HG02885 (cell line): ENCODE measurements around the gene ITGA2.
"Not testable (repeated sequence)": the region's sequence is repeated elsewhere in the genome, so short reads cannot be mapped to it uniquely, and the experiment has no call there.

Source experiments
- ATAC-seq: cut with Tn5 transposase; IDR thresholded peaks from one replicate; pipeline ENCODE4 v1.9.1; 2021; ENCODE audit warnings: mild to moderate bottlenecking; ENCODE audit not compliant: unreplicated experiment, poor library complexity

Gene ITGA2

DNA sequence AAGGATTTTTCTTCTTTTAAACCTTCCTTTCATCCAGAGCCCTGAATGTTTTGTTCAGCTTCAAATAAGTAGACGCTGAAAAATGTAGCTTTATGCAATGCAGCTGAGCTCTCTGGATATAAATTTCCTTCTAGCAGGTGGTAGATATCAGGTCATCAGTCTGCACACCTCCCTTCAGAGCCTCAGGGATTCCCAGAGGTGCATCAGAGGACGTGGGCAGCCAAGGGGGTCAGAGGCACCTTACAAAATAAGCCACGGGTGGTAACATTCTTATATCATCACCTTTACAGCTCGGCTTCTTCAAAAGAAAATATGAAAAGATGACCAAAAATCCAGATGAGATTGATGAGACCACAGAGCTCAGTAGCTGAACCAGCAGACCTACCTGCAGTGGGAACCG, 101.1 kb downstream of the ITGA2 start:
- no peak for ATAC-seq

DNA sequence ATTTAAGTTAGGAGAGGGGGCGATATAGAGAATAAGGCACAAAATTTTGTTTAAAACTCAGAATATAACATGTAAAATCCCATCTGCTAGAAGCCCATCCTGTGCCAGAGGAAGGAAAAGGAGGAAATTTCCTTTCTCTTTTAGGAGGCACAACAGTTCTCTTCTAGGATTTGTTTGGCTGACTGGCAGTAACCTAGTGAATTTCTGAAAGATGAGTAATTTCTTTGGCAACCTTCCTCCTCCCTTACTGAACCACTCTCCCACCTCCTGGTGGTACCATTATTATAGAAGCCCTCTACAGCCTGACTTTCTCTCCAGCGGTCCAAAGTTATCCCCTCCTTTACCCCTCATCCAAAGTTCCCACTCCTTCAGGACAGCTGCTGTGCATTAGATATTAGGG, 102.1 kb downstream of the ITGA2 start:
- ATAC-seq = no peak

DNA sequence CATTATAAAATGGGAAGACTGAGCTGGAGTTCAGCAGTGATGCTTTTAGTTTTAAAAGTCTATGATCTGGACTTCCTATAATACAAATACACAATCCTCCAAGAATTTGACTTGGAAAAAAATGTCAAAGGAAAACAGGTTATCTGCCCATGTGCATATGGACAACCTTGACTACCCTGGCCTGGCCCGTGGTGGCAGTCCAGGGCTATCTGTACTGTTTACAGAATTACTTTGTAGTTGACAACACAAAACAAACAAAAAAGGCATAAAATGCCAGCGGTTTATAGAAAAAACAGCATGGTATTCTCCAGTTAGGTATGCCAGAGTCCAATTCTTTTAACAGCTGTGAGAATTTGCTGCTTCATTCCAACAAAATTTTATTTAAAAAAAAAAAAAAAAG, 103.1 kb downstream of the ITGA2 start:
- ATAC-seq = no peak

DNA sequence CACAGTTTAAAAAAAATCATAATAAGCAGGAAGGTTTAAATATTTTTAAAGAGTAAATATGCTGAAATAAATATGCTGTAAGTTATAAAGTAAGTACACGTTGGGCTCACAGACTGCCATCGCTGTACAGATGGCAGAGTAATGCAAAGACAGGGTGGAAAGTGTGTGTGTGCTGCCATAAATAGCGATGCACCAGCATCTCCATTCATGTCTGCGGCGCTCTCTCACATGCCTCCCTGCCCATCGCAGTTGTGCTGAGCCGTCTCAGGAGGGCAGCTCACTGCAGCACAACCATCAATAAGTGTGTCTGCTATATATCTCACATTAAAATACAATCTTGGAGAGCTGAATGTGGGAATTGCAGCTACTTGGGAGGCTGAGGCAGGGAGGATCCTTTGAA, 106.1 kb downstream of the ITGA2 start:
- no peak for ATAC-seq

DNA sequence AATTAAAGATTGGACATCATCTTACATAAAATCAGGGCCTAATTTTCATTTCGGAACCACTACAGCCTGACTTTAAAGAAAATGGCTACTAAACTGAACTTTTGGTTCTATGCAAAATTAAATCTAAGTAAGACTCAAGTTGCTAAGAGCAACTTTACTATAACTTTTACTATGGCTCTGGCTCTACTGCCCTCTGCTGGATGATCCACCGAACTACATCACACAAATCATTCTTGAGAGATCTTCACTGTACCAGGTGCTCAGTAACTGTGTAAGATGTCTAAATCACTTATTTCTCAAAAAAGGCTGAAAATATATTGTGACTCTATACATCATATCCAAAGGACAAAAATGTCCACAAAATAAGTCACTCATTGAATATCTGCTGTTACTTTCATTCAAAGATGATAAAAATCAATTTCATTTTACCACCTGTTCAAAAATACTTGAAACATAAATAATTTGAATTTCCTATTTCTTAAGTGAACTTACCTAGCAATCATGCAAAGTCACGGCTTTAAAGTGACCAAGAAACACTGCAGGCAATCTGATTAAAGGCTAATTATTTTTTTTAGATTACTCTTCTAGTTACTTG, 106.9 kb downstream of the ITGA2 start:
- peak; percentile 84 for ATAC-seq

DNA sequence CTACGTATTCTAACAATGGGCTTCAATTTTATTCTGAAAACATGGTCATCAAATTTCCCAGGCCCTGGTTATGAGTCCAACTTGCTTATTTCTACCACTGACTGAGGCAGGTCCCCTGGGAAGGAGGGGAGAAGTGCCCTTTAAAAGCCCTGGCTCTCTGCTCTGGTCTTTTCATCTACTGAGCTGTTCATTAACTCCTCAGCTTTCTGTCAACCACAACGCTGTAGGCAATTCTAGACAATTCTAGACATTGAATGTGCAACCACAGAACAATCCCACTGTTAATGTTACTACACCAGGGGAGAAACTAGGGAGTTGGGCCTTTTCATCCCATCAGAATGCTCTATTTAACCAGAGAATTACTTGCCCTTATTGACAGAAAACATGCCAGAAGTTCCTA, 110.4 kb downstream of the ITGA2 start:
- no peak for ATAC-seq

DNA sequence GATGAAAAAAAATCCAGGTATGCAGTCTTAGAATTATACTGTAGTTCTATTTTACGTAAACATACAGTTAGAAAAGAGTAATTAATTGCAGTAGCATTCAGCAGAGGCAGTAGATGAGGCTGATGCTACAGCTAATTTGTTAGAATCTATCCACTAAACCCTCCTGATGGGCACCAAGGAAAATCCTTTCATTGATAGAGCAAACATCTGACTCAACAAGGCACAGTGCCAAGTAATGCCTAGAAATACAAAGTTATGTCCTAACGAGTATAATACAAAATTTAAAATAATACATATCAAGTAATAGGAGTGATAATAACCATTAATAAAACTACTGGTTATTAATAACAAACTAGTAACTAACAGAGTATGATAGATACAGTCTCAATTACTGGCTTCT, 111.5 kb downstream of the ITGA2 start:
- ATAC-seq = no peak

DNA sequence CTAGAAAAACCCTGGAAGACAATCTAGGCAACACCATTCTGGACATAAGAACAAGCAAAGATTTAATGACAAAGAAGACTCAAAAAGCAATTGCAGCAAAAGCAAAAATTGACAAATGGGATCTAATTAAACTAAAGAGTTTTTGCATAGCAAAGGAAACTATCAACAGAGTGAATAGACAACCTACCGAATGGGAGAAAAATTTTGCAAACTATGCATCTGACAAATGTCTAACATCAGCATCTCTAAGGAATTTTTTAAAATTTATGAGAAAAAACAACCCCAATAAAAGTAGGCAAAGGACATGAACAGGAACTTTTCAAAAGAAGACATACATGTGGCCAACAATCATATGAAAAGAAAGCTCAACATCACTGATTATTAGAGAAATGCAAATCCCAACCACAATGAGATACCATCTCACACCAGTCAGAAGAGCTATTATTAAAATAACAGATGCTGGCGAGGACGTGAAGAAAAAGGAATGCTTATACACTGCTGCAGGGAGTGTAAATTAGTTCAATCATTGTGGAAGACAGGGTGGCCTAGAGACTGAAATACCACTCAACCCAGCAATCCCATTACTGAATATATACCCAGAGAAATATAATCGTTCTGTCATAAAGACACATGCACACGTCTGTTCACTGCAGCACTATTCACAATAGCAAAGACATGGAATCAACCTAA, 116.6 kb downstream of the ITGA2 start:
- no peak for ATAC-seq

DNA sequence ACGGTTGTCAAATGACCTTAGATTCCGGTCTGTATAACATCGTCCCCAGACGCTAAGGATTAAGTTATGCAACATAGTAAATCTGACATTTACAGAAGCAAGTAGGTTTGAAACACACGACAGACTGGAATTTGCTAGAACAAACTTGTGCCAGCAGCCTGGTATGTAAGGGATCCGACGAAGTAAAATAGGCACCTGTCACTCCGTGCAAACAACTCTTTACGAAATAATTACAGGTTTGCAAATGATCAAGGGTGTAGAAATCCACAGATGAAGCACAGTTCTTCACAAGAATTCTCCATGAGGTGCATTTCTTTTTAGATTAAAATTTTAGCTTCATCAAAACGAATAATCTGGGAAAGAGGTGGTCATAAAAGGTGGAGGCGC, 119.9 kb downstream of the ITGA2 start:
- peak; percentile 12 for ATAC-seq

DNA sequence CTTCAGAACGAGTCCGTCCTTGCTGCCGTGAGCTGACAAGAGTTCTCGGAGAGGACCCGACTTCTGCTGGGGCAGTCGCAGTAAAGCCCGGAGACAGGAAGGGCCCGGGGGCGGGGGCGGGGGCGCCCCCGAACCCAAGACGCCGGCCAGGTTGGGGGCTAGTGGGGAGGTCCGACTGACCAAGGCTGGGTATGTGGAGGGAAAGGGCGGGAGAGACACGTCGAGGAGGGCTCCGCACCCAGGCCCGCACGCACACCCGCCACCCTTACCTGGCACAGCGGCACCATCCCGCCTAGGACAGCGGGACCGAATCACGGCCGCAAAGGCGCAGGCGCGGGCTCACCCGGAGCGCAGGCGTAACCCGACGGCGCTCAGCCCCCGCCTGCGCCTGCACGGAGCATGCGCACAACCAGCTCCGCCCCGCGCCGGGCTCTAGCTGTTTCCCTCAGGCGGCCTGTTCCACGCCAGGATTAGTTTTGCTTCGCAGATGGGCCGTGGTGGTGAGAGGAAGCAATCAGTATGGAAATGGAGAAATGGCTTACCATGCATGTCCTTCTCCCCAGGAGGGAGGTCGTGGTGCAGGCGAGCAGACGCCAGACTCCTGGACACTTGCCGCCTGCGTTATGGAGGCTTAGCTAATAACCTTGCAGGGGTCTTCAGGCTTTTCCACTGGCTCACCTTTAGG, 120.4 kb downstream of the ITGA2 start, which contains the start of gene MOCS2:
Gene MOCS2, minus strand, starts transcription at position 315 of the 685 bp plus-strand sequence. CDS start 2,583 bp downstream, outside the sequence.
- ATAC-seq = peak; percentile 95

DNA sequence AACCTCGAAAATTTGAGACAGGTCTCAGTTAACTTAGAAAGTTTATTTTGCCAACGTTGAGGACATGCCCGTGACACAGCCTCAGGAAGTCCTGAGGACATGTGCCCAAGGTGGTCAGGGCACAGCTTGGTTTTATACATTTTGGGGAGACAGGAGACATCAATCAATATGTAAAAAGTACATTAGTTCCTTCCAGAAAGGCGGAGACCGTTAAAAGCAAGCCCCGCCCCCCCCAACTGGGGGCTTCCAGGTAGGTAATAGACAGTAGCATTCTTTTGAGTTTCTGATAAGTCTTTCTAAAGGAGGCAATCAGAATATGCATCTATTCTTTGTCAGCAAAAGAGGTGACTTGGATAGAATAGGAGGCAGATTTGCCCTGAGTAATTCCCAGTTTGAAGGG, 121.0 kb downstream of the ITGA2 start:
- peak; percentile 3 for ATAC-seq

DNA sequence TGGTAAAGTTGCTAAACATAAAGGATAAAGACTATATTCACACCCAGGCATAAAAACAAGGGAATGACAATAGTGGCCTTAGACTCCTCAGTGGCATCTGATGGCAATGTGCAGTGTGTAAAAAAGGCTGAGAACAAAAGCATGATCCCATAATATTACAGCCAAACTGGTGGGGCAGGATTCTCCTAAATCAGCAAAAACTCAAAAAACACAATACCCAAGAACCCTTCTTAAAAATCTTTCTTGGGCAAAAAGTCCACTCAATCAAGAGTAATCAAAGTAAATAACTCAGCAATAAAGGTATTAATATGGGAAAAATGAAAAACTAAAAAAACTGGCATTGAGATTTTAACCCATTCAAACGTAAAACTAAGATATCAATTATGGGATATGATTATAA, 122.0 kb downstream of the ITGA2 start:
- no peak for ATAC-seq

DNA sequence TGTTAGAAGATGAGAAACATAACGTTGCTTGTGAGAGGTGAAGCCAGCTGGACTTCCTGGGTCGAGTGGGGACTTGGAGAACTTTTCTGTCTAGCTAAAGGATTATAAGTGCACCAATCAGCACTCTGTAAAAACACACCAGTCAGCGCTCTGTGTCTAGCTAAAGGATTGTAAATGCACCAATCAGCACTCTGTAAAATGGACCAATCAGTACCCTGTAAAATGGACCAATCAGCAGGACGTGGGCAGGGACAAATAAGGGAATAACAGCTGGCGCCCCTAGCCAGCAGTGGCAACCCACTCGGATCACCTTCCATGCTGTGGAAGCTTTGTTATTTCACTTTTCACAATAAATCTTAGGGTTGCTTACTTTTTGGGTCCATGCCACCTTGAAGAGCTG, 123.2 kb downstream of the ITGA2 start:
- ATAC-seq = not testable (repeated sequence)

DNA sequence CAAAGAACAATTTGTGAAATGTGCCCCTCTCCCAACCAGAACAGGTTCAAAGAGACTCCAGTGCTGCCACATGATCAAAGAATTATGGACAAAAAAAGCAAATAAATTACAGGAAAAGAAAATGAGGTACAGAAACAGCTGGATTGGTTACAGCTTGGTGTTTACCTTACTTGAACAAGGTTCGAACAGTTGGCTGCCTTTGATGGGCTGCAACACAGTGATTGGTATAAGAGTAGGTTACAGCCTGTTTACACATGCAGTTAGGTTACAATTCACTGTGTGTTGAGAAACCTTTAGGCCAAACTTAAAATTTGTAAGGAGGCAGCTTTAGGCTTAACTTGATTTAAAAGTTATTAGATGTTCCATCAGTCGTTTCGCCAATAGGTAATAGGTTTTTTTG, 123.8 kb downstream of the ITGA2 start:
- no peak for ATAC-seq

DNA sequence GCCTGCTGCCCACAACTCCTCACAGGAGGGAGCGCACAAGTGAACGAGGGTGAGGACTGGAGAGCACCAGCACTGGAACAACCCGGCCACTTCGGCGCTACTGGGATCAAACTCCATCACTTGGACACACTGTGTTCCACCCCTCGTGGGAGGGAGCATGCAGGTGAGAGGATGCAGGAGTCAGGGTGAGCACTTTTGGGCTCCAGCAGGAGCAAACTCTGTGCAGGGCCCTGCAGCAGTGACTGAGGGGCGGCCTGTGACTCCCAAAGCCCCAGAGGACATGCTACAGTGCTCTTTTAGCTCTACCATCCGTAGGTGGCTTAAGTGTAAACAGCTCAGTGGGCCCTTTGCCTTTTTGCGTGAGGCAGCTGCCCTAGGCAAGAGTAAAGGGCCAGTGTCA, 124.8 kb downstream of the ITGA2 start:
- no peak for ATAC-seq

DNA sequence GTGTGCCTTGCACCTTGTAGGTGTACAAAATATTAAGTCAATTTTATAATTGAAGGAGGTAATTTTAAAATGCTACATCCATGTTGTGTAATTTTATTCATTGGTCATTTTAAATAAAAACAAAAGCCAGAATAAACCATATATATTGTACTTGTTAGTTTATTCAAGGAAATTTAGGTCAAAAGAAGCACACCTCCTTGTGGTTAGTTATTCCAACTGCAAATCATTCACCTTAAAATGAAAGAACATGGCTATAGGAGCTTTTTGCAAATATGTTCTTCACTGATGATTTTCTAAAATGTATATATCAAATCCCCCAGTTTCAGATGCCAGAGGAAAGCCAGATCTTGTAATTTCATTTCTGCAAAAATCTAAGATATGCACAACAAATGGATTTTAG, 125.8 kb downstream of the ITGA2 start:
- ATAC-seq = no peak

DNA sequence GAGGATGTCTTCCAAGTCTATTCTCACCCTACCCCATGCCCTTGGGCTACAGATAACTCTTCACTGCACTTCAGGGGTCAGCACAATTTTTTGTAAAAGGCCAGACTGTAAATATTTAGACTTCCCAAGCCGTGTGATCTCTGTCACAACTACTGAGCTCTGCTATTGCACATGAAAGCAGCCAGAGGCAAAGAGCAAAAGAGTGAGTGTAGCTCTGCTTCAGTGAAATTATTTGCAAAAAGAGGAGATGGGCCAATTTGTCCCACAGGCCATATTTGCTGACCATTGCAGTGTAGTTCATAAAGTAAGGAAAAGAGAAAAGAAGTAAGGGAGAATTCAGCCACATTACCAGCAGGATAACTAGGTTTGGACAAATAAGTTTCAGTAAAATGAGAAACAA, 127.4 kb downstream of the ITGA2 start:
- ATAC-seq = no peak

DNA sequence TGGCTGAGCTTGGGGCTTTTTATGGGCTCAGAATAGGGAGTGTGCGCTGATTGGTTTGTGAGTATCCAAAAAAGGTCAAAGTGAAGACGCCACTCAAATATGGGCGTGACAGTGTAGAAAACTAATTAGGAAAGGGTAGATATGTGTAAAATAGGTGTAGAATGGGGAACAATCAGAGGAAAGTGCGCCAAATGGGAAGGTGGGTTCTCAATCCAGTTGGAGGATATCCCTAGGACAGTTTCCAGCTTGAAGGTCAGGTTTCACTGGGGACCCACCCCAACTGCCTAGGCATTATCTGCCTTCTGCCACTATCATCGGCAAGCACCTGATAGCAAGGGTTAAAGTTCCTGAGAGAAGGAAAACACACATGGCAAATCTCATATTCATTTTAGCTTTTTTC, 129.7 kb downstream of the ITGA2 start:
- no peak for ATAC-seq

DNA sequence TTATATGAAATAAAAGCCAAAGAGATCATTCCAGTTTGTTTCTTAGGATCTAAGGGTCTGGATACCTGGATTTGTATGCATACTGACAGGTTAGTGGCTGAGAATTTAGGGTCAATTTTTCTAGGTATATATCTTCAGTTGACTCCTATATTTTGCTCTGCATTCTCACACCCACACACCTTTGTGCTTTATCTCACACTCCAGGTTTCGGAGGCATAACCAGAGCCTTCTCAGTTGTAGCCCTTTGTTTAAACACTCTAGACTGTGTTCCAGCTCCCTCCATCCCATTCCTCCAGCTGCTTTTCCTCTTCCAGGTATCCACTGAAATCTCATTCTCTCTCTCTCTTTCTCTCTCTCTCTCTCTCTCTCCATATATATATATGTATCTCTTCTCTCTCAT, 131.0 kb downstream of the ITGA2 start:
- no peak for ATAC-seq

DNA sequence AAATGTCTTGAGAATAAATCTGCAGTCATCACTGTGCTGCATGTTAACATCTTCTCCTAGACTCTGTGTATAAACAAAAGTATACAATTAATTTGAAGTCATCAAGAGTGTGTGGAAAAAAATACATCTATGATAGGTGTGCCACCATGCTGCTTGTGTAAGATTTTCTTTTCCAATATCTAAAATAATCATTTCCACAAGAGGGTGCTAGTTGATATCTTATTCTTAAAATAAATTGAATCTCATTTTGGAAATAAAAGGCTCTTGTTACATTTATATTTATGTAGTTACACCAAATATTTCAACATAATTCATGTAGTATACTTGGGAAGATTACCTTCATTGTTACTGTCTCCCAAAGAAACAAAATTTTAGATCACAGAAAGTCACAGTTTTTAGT, 134.6 kb downstream of the ITGA2 start:
- no peak for ATAC-seq

DNA sequence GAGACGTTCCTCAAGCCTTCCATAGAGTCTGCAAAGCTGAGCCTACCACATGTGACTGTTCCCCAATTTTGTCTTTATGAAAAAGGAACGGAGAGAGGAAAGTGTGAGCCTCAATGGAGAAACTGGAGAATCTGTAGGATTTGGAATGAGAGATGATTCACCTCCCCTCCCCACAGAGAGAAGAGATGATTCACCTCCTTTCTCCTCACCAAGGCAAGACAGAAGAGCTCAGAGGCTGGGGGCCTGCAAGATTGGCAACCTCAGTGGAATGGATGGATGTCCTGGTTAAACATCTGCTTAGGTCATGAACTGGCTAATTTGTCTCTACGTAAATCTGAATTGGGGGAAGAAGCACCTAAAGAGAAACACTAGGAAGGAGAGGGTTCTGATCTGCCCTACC, 137.4 kb downstream of the ITGA2 start:
- ATAC-seq = no peak

DNA sequence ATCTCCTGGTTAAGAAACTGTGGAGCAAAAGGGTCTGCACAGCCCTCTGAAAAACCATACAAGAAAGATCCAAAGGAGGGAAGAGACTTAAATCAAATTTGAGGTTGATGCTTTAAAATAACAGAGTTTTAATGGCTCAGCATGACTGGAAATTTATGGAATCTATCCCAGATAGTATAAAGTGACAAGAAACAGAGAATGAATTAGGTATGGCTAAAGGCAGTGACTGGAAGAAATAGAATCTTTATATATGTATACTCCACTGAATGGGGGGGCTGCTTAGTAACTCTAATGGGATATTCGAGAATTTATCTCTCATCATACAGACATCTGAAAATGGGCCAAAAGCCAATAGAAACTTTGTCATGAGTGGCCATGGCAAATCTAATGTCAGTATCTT, 138.0 kb downstream of the ITGA2 start:
- ATAC-seq = no peak
